ENCODE data around the gene PARL.
"Not testable (repeated sequence)": the region's sequence is repeated elsewhere in the genome, so short reads cannot be mapped to it uniquely, and the experiment has no call there.

PARL gene

GRCh38 chr3:183816681-183817510 is 67.8 kb downstream of the PARL start:
- DNase-seq: no peak

DNA sequence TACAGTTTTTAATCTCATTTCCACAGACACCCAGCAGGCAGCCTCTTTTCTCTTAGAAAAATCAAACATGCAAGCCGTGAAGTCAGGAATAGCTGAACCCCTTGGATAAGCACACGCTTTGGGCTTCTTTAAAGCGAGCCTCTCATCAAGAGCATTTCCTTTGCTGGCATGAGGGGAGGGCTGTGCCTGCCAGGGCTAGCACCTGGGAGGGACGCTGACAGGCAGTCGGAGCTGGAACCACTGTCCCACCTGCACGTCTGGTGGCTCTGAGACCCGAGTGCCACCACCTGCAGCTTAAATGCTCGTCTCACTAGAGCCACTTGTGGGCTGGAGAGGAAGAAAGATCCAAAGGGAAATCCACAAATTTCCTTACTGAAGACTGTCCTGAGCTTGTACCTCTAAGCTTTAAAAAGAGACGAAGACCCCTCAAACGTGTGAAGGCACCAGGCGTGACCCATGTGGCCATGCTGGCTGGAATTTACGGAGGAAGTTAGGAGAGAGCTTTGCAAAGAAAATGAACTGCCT is 68.7 kb downstream of the PARL start:
- no peak for DNase-seq

GRCh38 chr3:183815563-183815940 is 69.1 kb downstream of the PARL start:
- no peak for DNase-seq

- no peak for DNase-seq
Observed at GRCh38 chr3:183814240-183814639, 70.4 kb downstream of the PARL start.

DNA sequence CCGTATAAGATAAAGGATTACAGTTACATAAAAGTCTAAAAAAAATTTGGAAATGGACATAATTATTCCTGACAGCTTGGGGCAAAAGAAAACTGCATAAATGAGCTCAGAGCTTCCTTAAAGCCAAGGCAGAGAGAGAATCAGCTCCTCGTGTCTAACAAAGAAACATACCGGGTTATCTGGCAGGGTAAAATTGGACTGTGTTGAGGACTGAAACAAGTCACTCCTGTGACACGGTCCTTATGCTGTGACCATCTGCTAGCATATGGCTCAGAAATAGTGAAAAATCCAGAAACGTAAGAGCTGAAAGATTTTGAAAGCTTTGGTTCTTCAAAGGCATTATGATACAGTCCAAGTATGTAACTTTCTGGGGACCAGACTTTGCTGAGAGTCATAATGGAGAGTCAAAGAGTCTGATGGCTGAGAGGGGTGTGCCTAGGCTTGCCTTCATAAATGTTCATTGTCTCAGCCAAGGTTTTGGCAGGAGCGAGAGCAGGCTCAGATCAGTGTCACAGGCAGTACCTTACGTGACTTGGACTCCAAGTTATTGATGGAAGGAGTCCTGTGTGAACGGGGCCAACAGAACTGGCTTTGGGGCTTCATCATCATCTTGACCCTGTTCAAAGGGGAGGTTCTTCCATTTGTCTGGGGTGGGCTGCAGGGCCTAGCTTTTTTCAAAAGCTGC is 71.8 kb downstream of the PARL start:
- DNase-seq: no peak

GRCh38 chr3:183811638-183812037 is 73.0 kb downstream of the PARL start:
- no peak for DNase-seq

DNA sequence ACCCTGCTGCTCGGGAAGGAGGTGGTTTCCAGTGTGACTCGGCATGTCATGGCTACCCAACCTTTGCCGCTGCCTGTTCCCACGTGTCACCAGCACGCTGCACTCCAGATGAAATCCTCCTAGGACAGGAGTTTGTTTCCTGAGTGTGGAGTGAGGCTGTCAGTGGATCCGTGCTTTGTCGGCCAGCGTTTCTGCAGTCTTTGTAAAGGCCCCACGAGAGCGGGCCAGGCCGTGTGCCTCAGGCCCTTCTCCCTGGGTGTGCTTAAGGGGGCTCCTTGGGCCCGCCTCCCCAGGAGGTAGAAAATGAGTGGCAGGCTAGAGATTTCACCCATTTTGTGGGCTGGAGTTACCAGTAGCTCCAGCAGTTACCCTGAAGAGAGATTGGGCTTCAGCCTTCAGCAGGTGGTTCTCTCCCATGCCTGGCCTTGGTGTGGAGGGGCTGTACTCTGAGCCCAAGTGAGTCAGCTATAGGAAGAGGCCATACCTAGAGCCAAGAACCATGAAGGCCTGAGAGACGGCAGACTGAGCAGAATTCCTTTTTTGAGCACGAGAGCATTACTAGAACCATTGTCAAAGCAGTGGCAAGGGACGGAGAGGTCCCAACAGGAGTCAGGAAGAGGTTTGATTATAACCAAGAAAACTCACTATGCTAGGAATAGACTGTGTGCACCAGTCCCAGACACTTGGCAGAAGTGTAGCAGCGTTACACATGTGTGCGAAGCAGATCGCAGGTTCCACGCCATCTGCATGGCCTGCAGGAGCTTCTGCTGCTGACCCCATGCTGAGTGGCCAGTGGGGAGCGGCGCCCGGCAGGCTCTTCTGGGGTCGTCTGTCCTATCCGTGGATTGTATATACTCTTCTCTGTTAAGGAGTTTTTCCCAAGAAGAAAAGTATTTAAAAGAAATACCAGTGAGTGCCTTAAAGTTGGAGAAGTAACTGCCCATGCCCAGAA is 73.8 kb downstream of the PARL start:
- no peak for DNase-seq

GRCh38 chr3:183809270-183809669 is 75.4 kb downstream of the PARL start:
- DNase-seq: peak; percentile 82

GRCh38 chr3:183808355-183808754 is 76.3 kb downstream of the PARL start:
- no peak for DNase-seq

- no peak for DNase-seq
Observed at GRCh38 chr3:183807881-183808280, 76.8 kb downstream of the PARL start.

- peak; percentile 98 for DNase-seq
Observed at GRCh38 chr3:183807209-183807728, 77.4 kb downstream of the PARL start.

- no peak for DNase-seq
Observed at GRCh38 chr3:183802989-183803388, 81.7 kb downstream of the PARL start.

- no peak for DNase-seq
Observed at GRCh38 chr3:183801601-183802000, 83.1 kb downstream of the PARL start.

- DNase-seq: no peak
Observed at GRCh38 chr3:183800243-183800863, 84.3 kb downstream of the PARL start.

DNA sequence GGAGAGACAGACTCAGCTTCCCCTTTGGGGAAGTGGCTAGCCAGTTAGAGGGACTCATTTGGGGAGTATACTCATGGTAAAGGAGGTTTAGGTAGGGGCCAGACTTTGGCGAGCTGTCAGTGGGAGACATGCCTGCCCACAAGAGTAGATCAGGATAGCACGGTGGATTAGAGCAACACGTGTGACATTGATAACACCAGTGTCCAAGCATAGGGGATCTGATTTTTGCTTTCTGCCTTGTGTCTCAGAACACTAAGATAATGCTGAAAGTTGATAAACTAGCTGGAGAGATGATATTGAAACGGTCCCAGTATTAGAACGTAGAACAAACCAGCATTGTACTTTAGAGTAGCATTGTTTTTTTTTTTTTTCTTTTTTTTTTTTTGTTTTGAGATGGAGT is 85.2 kb downstream of the PARL start:
- no peak for DNase-seq

- no peak for DNase-seq
Observed at GRCh38 chr3:183797996-183798395, 86.7 kb downstream of the PARL start.

- no peak for DNase-seq
Observed at GRCh38 chr3:183796372-183796771, 88.3 kb downstream of the PARL start.

GRCh38 chr3:183794452-183794851 is 90.2 kb downstream of the PARL start:
- DNase-seq: no peak

- DNase-seq: no peak
Observed at GRCh38 chr3:183792976-183793375, 91.7 kb downstream of the PARL start.

DNA sequence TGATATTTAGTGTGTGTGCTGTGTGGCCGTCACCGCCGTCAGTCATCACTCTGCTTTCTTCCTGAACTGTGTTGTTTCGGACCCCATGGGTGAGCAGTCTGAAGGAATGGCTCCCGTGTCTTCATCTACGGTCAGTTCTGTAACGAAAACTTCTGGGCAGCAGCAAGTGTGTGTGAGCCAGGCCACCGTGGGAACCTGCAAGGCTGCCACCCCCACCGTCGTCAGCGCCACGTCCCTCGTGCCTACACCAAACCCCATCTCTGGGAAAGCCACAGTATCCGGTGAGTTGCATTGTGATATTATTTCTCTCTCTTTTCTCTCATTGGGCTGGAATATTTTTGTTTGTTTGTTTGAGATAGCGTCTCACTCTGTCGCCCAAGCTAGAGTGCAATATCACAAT is 94.0 kb downstream of the PARL start:
- no peak for DNase-seq

DNA sequence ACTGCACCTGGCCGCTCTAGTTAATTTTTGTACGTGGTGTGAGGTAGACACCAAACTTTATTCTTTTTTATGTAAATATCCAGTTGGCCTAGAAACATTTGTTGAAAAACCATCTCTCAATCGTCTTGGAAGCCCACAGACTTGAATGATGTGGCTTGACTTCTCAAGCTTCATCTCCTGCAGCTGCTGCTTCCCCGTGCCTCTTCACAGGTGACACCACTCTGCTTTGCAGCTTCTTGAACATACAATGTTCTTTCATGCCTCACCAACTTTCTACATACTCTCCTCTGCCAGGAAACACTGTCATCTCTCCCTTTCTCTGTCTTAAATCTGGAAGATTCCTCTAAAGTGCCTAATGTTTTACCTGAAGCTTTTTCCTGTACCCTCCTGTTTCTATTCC is 94.9 kb downstream of the PARL start:
- no peak for DNase-seq

- DNase-seq: not testable (repeated sequence)
Observed at GRCh38 chr3:183784503-183784902, 100.2 kb downstream of the PARL start.

Measured in NCI-H2081 treated with DMSO at 0.1 percent for 48 hours (cell line).